ENCODE measurements around the gene NSMCE3. TPM values are rescaled to one million over a fixed set of nuclear protein-coding genes. Genes with fewer than 3 reads are reported as not detected.
"Not testable (repeated sequence)": the region's sequence is repeated elsewhere in the genome, so short reads cannot be mapped to it uniquely, and the experiment has no call there.

Gene NSMCE3
- total RNA-seq, 1 donor from 2014 or later, result 12.7 TPM

- no peak for DNase-seq
Measured at GRCh38 chr15:29270169-29270955, 740 bp upstream of the NSMCE3 start.

DNA sequence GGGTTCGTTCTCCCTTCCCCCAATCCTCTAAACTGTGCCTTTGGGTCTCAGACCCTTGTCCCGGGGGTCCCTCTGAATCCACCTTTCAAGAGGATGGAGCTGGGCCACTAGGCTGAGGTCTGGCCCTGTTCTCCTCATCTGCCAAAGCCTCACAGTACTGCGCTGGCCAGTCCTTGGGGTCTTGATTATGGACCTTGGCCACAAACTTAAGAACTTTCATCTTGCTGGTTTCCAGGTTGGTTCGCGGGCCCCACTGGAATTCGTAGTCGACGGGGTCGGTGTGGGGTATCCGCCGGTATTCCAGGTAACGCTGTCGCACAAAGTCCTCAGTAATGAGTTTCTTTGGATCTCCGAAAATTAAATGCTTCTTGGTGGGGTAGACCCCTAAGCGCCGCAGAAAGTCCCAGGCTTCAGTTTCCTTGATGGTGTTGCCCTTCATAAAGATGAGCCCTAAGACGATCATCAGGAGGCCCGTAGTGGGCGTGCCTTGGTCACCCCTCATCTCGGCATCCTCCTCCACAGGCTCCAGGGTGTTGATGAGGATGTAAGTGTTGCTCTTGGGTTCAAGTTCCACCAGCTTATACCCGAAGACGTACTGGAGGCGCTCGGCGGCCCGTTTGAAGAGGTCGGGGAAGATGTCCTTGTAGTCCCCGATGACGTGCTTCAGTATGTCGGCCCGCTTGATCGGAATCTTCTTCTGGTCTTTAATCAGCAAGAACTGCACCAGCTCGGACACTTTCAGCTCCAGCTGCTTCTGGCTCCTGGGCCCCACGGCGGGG is 727 bp downstream of the NSMCE3 start:
- peak; percentile 62 for DNase-seq

DNA sequence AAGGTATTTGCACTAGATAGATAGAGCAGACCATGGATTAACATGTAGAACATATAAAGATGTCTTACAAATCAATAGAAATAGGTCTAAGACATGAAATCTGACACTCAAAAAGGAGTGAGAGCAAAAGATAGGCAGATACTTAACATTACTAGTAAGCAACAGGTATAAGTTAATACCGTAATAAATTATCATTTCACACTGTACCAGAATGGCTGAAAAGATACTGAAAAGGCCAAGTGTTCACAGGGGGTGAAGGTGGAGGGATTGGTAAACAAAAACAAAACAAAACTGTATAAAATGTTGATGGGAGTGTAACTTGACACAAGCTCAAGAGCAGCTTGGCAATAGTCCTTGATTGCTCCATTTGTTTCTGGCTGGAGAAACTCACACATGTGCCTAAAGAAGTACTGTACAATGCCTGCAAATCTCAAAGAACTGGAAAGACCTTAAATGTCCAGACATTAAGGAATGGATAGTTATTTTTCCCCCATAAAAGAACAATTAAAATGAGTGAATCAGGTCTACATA is 3.5 kb downstream of the NSMCE3 start:
- DNase-seq, result no peak

DNA sequence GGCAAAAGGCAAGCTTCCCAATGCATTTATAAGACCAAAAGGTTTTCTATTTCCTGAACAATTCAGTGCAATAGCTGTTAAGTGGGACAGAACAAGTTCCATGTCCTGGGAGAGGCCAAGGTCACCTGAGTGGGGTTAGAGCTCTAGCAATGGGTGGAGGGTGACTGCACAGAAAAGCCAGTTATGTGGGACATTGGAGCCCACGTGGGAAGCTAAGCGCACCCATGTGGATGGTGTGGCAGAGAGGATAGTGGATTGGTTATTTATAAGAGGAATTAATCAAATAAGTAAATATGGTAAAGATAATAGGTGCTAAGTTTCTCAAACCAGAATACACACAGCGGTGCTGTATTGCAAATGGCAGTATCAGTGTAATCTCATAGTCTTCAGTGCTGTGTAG is 6.3 kb downstream of the NSMCE3 start:
- DNase-seq, result no peak

DNA sequence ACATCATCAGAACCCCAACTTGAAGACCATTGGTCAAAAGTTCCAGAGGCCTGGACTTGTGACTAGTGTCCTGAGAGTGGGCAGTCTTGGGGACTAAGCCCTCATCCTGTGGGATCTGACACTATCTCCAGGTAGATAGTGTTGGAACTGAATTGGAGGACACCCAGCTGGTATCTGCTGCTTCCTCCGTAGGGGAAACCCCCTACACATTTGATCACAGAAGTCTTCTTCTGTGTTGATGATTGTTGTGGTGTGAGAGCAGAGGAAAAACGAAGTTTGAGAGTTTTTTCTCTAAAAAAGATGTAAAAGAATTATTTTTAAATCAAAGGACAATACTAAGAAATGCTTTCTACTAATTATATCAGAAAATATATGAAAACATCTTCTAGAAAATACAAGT is 6.9 kb downstream of the NSMCE3 start:
- no peak for DNase-seq

GRCh38 chr15:29260896-29261295 is 8.7 kb downstream of the NSMCE3 start:
- DNase-seq, result no peak

GRCh38 chr15:29259233-29259632 is 10.4 kb downstream of the NSMCE3 start:
- no peak for DNase-seq

GRCh38 chr15:29252234-29252633 is 17.4 kb downstream of the NSMCE3 start:
- no peak for DNase-seq

DNA sequence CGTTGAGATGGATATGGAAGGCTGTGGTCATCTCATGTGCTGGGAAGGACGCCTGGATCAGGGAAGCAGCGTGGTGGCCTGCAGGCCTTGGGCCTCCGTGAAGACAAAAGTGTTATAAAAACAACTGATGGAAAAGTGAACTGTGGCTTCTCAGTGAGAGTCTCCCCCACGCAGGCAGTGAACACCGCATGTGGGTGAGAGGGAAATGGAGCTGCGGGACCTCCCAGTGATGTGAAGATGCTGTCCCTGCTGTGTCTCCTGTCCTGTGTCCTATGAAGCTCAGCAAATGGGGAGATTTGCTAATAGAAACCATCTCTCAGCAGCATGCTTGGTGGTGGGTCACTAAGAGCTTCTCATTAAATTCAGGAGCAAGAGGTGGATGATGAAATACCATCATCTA is 25.1 kb downstream of the NSMCE3 start:
- no peak for DNase-seq

DNA sequence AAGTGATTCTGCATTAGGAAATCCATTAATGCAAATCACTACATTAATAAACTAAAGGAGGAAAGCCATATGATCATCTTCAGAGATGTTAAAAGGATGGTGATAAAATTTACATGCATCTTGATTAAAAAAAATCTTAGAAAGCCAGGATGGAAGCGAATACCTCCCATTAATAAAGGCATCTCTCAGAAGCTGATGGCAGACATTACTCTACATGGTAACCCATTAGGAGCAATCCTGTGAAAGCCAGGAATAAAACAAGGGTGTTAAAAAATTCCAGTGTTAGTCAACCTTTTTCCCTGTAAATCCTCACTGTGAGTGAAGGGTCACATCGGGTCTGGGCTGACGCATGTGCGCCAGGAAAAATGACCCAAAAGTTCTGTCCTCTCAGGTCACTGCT is 25.5 kb downstream of the NSMCE3 start:
- DNase-seq, result no peak

DNA sequence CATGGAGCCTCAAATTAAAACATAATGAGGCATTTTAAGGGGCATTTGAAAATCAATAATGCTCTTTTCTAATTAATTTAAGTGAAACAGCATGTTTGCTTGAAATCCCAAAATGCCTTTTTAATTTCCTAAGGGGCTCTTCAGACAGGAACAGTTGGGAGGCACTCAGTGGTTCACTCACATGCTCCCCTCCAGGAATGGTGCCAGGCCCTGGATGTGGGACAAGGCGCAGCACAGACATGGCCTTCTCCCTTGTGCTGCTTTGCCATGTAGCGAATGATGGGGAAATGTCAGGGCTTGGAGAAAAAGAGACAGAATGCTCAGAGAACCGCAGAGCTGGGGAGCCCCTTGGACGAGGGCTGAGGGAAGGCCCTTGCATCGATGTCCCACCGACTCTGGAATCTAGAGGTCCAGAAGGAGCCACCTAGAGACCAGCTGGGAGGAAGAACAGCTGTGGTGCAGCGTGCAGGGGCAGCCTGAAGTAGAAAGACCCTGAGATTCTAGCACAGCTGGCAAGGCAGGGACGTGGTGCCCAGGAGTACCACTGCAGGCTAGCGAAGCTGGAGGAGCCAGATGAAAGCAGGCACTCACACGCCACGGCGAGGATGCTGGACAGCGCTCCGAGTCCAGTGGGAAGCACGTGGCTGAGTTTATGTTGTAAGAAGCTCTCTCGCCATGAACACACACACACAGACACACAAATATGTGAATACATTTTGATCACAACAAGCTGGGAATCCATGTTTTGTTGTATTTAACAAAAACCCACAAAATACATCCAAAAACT is 27.0 kb downstream of the NSMCE3 start:
- peak; percentile 39 for DNase-seq

GRCh38 chr15:29241207-29241606 is 28.4 kb downstream of the NSMCE3 start:
- no peak for DNase-seq

GRCh38 chr15:29239395-29239794 is 30.2 kb downstream of the NSMCE3 start:
- no peak for DNase-seq

GRCh38 chr15:29233566-29233965 is 36.1 kb downstream of the NSMCE3 start:
- no peak for DNase-seq

DNA sequence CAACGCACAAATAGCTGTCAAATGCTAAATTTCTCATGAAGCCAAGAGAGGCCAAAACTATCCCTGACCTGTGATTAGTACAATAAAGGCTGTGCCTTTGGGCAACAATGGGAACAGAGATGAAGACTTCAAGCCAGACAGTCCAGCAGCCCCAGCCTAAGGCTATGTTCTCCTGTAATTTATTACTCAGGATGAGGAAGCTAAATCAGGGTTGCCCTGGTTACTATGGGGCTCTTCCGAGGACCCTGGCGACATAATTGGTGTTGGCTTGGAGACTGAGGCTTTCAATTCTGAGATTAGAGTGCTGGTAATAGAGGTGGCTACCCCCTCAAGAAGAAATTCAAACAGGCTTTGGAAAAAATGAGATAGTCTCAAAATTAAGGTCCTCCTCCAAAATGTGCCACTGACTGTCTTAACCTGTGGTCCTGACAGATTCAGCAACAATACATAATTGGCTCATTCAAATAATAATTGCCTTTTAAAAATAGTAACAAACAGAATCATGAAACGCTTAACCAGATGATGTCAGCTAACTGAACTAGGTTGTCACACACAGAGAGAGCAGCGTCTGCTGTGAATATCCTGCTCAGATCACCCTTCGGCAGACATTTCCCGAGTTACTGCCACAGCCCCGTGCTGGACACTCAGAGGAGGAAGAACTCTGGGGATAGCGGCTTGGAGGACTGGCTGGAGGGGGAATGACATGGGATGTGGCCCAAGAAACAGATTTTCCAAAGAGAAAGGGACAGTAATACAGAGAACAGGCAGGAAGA is 43.0 kb downstream of the NSMCE3 start:
- no peak for DNase-seq

DNA sequence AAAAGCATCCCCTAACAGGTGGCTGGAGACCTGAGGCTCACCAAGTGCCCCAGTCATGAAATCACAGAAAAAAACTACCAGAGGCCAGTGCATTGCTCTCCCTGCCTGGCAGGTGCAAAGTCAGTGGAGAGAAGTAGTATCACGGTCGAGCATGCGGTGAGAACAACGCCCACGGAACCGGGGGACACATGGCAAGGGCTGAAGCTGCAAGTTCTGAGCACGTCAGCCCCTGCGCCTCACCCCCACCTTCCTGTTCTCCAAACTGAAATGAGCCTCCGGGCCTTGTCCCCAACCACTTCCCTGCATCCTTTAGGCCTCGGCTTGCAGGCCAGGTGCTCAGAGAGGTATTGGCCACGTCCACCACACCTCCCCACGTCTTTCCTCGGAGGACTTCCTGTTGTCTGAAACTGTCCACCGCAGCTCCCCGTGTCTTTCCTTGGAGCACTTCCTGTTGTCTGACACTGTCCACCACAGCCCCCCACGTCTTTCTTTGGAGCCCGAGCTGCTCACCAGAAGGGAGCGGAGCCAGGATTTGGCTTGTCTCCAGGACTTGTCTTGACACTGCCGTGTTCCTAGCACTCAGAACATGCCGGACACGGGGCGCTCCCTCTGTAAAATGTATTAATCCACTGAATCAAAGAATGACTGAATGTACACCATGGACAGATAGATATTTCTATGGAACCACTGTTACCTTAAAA is 43.9 kb downstream of the NSMCE3 start:
- DNase-seq, result peak; percentile 39

DNA sequence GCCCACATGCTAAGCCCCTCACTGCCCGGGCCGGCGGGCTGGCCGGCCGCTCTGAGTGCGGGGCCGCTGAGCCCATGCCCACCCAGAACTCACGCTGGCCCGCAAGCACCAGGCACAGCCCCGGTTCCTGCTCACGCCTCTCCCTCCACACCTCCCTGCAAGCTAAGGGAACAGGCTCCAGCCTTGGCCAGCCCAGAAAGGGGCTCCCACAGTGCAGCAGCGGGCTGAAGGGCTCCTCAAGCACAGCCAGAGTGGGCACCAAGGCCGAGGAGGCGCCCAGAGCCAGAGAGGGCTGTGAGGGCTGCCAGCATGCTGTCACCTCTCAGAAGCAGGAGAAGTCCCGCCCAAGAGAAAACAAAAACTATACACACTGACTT is 44.6 kb downstream of the NSMCE3 start:
- DNase-seq, result not testable (repeated sequence)

- not testable (repeated sequence) for DNase-seq
Measured at GRCh38 chr15:29224235-29224986, 45.2 kb downstream of the NSMCE3 start.

DNA sequence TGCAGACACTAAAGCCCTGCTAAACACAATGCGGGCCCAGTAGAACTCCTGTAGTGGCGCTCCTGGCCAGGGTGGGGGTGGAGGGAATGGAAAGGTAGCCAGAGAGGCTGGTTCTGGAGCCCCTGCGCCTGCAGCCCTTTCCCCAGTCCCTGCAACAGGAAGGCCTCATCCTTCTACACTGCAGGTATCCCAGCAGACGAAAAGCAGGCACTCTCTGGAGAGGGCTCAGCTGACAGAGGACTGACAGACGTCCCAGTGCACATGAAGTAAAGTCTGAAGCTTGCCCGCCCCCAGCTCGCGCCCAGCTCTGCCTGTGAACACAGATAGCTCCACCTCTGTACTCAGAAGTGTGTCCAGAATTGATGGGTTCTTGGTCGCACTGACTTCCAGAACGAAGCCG is 46.0 kb downstream of the NSMCE3 start:
- DNase-seq, result no peak

GRCh38 chr15:29222129-29222853 is 47.3 kb downstream of the NSMCE3 start:
- no peak for DNase-seq

All from tongue (tissue), 2 donors.